Parathyroid adenoma (tissue), 2 donors: ENCODE results near the gene POLR3E.

Experiments used
- H2AFZ ChIP-seq: fragments of 300-600 bp; sonication (generic); one replicate; pipeline ENCODE4 v1.7.0; 2017; ENCODE audit warnings: antibody characterized with exemption, mild to moderate bottlenecking
- H3K27ac ChIP-seq: fragments of 300-600 bp; sonication (generic); one replicate; pipeline ENCODE4 v1.7.0; 2017
- H3K27me3 ChIP-seq: fragments of 300-600 bp; sonication (generic); one replicate; pipeline ENCODE4 v1.7.0; 2017; ENCODE audit warnings: low read length; ENCODE audit not compliant: control insufficient read depth, insufficient read depth
- H3K36me3 ChIP-seq: fragments of 300-600 bp; sonication (generic); one replicate; pipeline ENCODE4 v1.7.0; 2017; ENCODE audit warnings: low read length; ENCODE audit not compliant: control insufficient read depth, insufficient read depth
- H3K4me1 ChIP-seq: fragments of 300-600 bp; sonication (generic); one replicate; pipeline ENCODE4 v1.7.0; 2017; ENCODE audit warnings: control low read depth
- H3K4me2 ChIP-seq: fragments of 300-600 bp; sonication (generic); one replicate; pipeline ENCODE4 v1.7.0; 2017; ENCODE audit warnings: low read length
- H3K4me3 ChIP-seq: fragments of 300-600 bp; sonication (generic); one replicate; pipeline ENCODE4 v1.7.0; 2017; ENCODE audit warnings: low read depth, low read length
- H3K79me2 ChIP-seq: fragments of 300-600 bp; sonication (generic); one replicate; pipeline ENCODE4 v1.7.0; 2017; ENCODE audit warnings: control low read depth
- H3K9ac ChIP-seq: fragments of 300-600 bp; sonication (generic); one replicate; pipeline ENCODE4 v1.7.0; 2017; ENCODE audit warnings: mild to moderate bottlenecking
- H3K9me3 ChIP-seq: fragments of 300-600 bp; sonication (generic); one replicate; pipeline ENCODE4 v1.7.0; 2017; ENCODE audit warnings: low read length; ENCODE audit not compliant: control insufficient read depth
- CTCF ChIP-seq: fragments of 300-600 bp; sonication (generic); IDR thresholded peaks from one replicate; pipeline ENCODE4 v1.7.0; 2017; ENCODE audit warnings: antibody characterized with exemption, mild to moderate bottlenecking
- donor health status: primary hyperparathyroidism.

POLR3E gene

GRCh38 chr16:22330326-22330725 lies 33.1 kb downstream of the POLR3E start:
- Histone ChIP-seq H3K27ac (no peak overlapping the region), H3K79me2 (peaks cover 3% of the 10 kb centered on the region)

GRCh38 chr16:22333457-22333994 lies 36.3 kb downstream of the POLR3E start:
- Histone ChIP-seq H3K9ac (no peak overlapping the region), H3K9me3 (no peaks in the 10 kb centered on the region), H3K4me2 (no peak overlapping the region), H3K4me1 (no peaks in the 10 kb centered on the region), H2AFZ (no peak overlapping the region), H3K27ac (no peak overlapping the region), H3K79me2 (peaks cover 4% of the 10 kb centered on the region), H3K36me3 (no peaks in the 10 kb centered on the region), H3K27me3 (no peaks in the 10 kb centered on the region), H3K4me3 (no peak overlapping the region)
- no peak for TF ChIP-seq CTCF

More at GRCh38 chr16:22330326-22330725, 33.1 kb downstream of the POLR3E start:
- Histone ChIP-seq H3K36me3 (no peaks in the 10 kb centered on the region), H3K4me2 (no peak overlapping the region), H3K27me3 (no peaks in the 10 kb centered on the region), H2AFZ (no peak overlapping the region), H3K4me1 (no peaks in the 10 kb centered on the region), H3K4me3 (no peak overlapping the region), H3K9me3 (no peaks in the 10 kb centered on the region), H3K9ac (no peak overlapping the region)
- no peak for TF ChIP-seq CTCF

- Histone ChIP-seq H3K4me3 (no peak overlapping the region), H3K27ac (no peak overlapping the region), H3K79me2 (peaks cover 4% of the 10 kb centered on the region), H3K4me1 (no peaks in the 10 kb centered on the region), H3K36me3 (no peaks in the 10 kb centered on the region), H3K4me2 (no peak overlapping the region), H2AFZ (no peak overlapping the region), H3K9me3 (no peaks in the 10 kb centered on the region), H3K27me3 (no peaks in the 10 kb centered on the region), H3K9ac (no peak overlapping the region)
- no peak for TF ChIP-seq CTCF
These were observed 38.5 kb downstream of the POLR3E start for GRCh38 chr16:22335668-22336246.

GRCh38 chr16:22336581-22336980 lies 39.4 kb downstream of the POLR3E start:
- Histone ChIP-seq H3K36me3 (no peaks in the 10 kb centered on the region), H3K9ac (no peak overlapping the region), H3K4me2 (no peak overlapping the region), H3K27me3 (no peaks in the 10 kb centered on the region), H3K4me3 (no peak overlapping the region), H3K4me1 (no peaks in the 10 kb centered on the region), H3K27ac (no peak overlapping the region), H3K79me2 (peaks cover 4% of the 10 kb centered on the region), H3K9me3 (no peaks in the 10 kb centered on the region), H2AFZ (no peak overlapping the region)
- no peak for TF ChIP-seq CTCF

GRCh38 chr16:22337045-22337444 lies 39.8 kb downstream of the POLR3E start:
- no peak overlapping the region for H3K9ac ChIP-seq
- H2AFZ ChIP-seq: no peak overlapping the region
- H3K4me2 ChIP-seq: no peak overlapping the region
- H3K27ac ChIP-seq: no peak overlapping the region
- no peaks in the 10 kb centered on the region for H3K9me3 ChIP-seq
- no peaks in the 10 kb centered on the region for H3K27me3 ChIP-seq
- H3K4me1 ChIP-seq: no peaks in the 10 kb centered on the region
- H3K79me2 ChIP-seq: peaks cover 4% of the 10 kb centered on the region
- H3K36me3 ChIP-seq: no peaks in the 10 kb centered on the region
- no peak overlapping the region for H3K4me3 ChIP-seq
- no peak for TF ChIP-seq CTCF
